ENCODE data around the gene UNC80. TPM values are rescaled to one million over a fixed set of nuclear protein-coding genes. Genes with fewer than 3 reads are reported as not detected.

UNC80 gene
- total RNA-seq, 1 experiment from 2014 or later, result 0.48 TPM

DNA sequence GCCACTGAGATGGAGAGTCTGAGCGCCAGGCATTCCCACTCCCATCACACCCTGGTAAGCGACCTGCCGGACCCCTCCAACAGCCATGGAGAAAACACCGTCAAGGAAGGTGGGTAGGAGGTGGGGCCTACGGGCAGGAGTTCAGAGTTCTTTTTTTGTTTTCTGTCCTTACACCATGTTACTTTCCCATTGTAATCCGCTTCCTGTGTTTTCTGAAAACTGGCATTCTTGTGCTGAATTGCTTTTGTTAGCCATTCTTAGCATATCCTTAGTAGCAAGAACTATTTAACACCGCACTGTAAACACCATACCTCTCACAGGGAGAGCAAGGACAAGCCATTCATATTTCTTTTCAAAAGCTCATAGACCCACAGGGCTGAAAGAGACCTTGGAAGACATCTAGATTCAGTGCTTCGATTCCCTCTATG, 46.2 kb downstream of the UNC80 start (continued):
- TF ChIP-seq, protein P1, sequence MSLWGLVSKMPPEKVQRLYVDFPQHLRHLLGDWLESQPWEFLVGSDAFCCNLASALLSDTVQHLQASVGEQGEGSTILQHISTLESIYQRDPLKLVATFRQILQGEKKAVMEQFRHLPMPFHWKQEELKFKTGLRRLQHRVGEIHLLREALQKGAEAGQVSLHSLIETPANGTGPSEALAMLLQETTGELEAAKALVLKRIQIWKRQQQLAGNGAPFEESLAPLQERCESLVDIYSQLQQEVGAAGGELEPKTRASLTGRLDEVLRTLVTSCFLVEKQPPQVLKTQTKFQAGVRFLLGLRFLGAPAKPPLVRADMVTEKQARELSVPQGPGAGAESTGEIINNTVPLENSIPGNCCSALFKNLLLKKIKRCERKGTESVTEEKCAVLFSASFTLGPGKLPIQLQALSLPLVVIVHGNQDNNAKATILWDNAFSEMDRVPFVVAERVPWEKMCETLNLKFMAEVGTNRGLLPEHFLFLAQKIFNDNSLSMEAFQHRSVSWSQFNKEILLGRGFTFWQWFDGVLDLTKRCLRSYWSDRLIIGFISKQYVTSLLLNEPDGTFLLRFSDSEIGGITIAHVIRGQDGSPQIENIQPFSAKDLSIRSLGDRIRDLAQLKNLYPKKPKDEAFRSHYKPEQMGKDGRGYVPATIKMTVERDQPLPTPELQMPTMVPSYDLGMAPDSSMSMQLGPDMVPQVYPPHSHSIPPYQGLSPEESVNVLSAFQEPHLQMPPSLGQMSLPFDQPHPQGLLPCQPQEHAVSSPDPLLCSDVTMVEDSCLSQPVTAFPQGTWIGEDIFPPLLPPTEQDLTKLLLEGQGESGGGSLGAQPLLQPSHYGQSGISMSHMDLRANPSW (CRISPR knock-in tag; conservative IDR thresholded peaks at IDR 0.05; ENCODE audit: low read depth), result no peak
- TF ChIP-seq, protein P2, sequence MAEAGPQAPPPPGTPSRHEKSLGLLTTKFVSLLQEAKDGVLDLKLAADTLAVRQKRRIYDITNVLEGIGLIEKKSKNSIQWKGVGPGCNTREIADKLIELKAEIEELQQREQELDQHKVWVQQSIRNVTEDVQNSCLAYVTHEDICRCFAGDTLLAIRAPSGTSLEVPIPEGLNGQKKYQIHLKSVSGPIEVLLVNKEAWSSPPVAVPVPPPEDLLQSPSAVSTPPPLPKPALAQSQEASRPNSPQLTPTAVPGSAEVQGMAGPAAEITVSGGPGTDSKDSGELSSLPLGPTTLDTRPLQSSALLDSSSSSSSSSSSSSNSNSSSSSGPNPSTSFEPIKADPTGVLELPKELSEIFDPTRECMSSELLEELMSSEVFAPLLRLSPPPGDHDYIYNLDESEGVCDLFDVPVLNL (CRISPR knock-in tag; IDR thresholded peaks at IDR 0.05; ENCODE audit: borderline replicate concordance, low read depth), result no peak
- TF ChIP-seq, protein P3, sequence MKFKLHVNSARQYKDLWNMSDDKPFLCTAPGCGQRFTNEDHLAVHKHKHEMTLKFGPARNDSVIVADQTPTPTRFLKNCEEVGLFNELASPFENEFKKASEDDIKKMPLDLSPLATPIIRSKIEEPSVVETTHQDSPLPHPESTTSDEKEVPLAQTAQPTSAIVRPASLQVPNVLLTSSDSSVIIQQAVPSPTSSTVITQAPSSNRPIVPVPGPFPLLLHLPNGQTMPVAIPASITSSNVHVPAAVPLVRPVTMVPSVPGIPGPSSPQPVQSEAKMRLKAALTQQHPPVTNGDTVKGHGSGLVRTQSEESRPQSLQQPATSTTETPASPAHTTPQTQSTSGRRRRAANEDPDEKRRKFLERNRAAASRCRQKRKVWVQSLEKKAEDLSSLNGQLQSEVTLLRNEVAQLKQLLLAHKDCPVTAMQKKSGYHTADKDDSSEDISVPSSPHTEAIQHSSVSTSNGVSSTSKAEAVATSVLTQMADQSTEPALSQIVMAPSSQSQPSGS (CRISPR knock-in tag; IDR thresholded peaks at IDR 0.05; ENCODE audit: borderline replicate concordance, low read depth), result no peak
- TF ChIP-seq ETV6 (CRISPR knock-in tag; IDR thresholded peaks at IDR 0.05) (no peak), HMGA2 (CRISPR knock-in tag; IDR thresholded peaks at IDR 0.05) (no peak), ZNF671 (CRISPR knock-in tag; IDR thresholded peaks at IDR 0.05) (no peak), ZNF219 (CRISPR knock-in tag; IDR thresholded peaks at IDR 0.05; ENCODE audit: borderline replicate concordance) (no peak), CREM (CRISPR knock-in tag; IDR thresholded peaks at IDR 0.05) (peak; percentile 37; the same call in 1 of the 2 replicates), SMAD3 (CRISPR knock-in tag; IDR thresholded peaks at IDR 0.05; ENCODE audit: borderline replicate concordance) (0 out of 2 replicates have a peak, but pooled peaks have one; percentile 31), OVOL2 (CRISPR knock-in tag; IDR thresholded peaks at IDR 0.05; ENCODE audit: borderline replicate concordance) (no peak), TEAD1 (CRISPR knock-in tag; IDR thresholded peaks at IDR 0.05) (peak; percentile 87; the same call in 1 of the 2 replicates), ZNF263 (CRISPR knock-in tag; IDR thresholded peaks at IDR 0.05; ENCODE audit: low read depth) (no peak), SP1 (CRISPR knock-in tag; conservative IDR thresholded peaks at IDR 0.05) (no peak), ZBTB21 (CRISPR knock-in tag; IDR thresholded peaks at IDR 0.05; ENCODE audit: borderline replicate concordance) (0 out of 2 replicates have a peak, but pooled peaks have one; percentile 34), TEAD4 (CRISPR knock-in tag; IDR thresholded peaks at IDR 0.05) (no peak)
- TF ChIP-seq, protein P4, sequence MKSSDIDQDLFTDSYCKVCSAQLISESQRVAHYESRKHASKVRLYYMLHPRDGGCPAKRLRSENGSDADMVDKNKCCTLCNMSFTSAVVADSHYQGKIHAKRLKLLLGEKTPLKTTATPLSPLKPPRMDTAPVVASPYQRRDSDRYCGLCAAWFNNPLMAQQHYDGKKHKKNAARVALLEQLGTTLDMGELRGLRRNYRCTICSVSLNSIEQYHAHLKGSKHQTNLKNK (CRISPR knock-in tag; IDR thresholded peaks at IDR 0.05), result no peak
- TF ChIP-seq, protein P5, sequence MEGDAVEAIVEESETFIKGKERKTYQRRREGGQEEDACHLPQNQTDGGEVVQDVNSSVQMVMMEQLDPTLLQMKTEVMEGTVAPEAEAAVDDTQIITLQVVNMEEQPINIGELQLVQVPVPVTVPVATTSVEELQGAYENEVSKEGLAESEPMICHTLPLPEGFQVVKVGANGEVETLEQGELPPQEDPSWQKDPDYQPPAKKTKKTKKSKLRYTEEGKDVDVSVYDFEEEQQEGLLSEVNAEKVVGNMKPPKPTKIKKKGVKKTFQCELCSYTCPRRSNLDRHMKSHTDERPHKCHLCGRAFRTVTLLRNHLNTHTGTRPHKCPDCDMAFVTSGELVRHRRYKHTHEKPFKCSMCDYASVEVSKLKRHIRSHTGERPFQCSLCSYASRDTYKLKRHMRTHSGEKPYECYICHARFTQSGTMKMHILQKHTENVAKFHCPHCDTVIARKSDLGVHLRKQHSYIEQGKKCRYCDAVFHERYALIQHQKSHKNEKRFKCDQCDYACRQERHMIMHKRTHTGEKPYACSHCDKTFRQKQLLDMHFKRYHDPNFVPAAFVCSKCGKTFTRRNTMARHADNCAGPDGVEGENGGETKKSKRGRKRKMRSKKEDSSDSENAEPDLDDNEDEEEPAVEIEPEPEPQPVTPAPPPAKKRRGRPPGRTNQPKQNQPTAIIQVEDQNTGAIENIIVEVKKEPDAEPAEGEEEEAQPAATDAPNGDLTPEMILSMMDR (IDR thresholded peaks at IDR 0.05), result no peak
- TF ChIP-seq, protein P6, sequence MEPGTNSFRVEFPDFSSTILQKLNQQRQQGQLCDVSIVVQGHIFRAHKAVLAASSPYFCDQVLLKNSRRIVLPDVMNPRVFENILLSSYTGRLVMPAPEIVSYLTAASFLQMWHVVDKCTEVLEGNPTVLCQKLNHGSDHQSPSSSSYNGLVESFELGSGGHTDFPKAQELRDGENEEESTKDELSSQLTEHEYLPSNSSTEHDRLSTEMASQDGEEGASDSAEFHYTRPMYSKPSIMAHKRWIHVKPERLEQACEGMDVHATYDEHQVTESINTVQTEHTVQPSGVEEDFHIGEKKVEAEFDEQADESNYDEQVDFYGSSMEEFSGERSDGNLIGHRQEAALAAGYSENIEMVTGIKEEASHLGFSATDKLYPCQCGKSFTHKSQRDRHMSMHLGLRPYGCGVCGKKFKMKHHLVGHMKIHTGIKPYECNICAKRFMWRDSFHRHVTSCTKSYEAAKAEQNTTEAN (CRISPR knock-in tag; IDR thresholded peaks at IDR 0.05), result no peak
- TF ChIP-seq, protein P7, sequence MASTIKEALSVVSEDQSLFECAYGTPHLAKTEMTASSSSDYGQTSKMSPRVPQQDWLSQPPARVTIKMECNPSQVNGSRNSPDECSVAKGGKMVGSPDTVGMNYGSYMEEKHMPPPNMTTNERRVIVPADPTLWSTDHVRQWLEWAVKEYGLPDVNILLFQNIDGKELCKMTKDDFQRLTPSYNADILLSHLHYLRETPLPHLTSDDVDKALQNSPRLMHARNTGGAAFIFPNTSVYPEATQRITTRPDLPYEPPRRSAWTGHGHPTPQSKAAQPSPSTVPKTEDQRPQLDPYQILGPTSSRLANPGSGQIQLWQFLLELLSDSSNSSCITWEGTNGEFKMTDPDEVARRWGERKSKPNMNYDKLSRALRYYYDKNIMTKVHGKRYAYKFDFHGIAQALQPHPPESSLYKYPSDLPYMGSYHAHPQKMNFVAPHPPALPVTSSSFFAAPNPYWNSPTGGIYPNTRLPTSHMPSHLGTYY (CRISPR knock-in tag; IDR thresholded peaks at IDR 0.05), result no peak
- TF ChIP-seq, protein P8, sequence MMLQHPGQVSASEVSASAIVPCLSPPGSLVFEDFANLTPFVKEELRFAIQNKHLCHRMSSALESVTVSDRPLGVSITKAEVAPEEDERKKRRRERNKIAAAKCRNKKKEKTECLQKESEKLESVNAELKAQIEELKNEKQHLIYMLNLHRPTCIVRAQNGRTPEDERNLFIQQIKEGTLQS (CRISPR knock-in tag; conservative IDR thresholded peaks at IDR 0.05), result no peak
- TF ChIP-seq, protein P9, sequence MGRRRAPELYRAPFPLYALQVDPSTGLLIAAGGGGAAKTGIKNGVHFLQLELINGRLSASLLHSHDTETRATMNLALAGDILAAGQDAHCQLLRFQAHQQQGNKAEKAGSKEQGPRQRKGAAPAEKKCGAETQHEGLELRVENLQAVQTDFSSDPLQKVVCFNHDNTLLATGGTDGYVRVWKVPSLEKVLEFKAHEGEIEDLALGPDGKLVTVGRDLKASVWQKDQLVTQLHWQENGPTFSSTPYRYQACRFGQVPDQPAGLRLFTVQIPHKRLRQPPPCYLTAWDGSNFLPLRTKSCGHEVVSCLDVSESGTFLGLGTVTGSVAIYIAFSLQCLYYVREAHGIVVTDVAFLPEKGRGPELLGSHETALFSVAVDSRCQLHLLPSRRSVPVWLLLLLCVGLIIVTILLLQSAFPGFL (CRISPR knock-in tag; IDR thresholded peaks at IDR 0.05; ENCODE audit: borderline replicate concordance), result no peak
- TF ChIP-seq, protein P10, sequence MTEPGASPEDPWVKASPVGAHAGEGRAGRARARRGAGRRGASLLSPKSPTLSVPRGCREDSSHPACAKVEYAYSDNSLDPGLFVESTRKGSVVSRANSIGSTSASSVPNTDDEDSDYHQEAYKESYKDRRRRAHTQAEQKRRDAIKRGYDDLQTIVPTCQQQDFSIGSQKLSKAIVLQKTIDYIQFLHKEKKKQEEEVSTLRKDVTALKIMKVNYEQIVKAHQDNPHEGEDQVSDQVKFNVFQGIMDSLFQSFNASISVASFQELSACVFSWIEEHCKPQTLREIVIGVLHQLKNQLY (CRISPR knock-in tag; IDR thresholded peaks at IDR 0.05), result no peak
- TF ChIP-seq, protein P11, sequence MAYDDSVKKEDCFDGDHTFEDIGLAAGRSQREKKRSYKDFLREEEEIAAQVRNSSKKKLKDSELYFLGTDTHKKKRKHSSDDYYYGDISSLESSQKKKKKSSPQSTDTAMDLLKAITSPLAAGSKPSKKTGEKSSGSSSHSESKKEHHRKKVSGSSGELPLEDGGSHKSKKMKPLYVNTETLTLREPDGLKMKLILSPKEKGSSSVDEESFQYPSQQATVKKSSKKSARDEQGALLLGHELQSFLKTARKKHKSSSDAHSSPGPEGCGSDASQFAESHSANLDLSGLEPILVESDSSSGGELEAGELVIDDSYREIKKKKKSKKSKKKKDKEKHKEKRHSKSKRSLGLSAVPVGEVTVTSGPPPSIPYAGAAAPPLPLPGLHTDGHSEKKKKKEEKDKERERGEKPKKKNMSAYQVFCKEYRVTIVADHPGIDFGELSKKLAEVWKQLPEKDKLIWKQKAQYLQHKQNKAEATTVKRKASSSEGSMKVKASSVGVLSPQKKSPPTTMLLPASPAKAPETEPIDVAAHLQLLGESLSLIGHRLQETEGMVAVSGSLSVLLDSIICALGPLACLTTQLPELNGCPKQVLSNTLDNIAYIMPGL (CRISPR knock-in tag; IDR thresholded peaks at IDR 0.05), result no peak
- TF ChIP-seq, protein P12, sequence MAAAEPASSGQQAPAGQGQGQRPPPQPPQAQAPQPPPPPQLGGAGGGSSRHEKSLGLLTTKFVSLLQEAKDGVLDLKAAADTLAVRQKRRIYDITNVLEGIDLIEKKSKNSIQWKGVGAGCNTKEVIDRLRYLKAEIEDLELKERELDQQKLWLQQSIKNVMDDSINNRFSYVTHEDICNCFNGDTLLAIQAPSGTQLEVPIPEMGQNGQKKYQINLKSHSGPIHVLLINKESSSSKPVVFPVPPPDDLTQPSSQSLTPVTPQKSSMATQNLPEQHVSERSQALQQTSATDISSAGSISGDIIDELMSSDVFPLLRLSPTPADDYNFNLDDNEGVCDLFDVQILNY (CRISPR knock-in tag; IDR thresholded peaks at IDR 0.05), result no peak

Measured in WTC11 (cell line).